Uterine smooth muscle cell (primary cell): ENCODE measurements around the gene F11. TPM values are rescaled to one million over a fixed set of nuclear protein-coding genes. Genes with fewer than 3 reads are reported as not detected.

Source experiments
- total RNA-seq: library from RNA; depleted of rRNA; stranded (reverse); fragments of >200 nt; gene quantifications from 2 replicates; pipeline ENCODE4 v1.2.3, GENCODE V29; 2014

F11 gene
- not detected in 2 replicates for total RNA-seq

GRCh38 chr4:186265683-186266652, at the start of gene F11:
F11 (plus strand) TSS chr4:186266189; CDS start chr4:186267137, 948 bp downstream.

GRCh38 chr4:186227221-186227620, 38.8 kb upstream of the F11 start, which contains the start of gene KLKB1:
KLKB1 (plus strand) TSS chr4:186227507; CDS start chr4:186228196, 689 bp downstream.

Other genes starting within 250 kb of the F11 start
- 1.5 and 1.8 TPM in 2 replicates for gene TLR3, start 197.0 kb upstream of the F11 start, total RNA-seq
- 4.5 and 5.2 TPM in 2 replicates for gene FAM149A, start 161.5 kb upstream of the F11 start, total RNA-seq
- gene CYP4V2, start 74.6 kb upstream of the F11 start, total RNA-seq = 10.9 and 17.4 TPM in 2 replicates
- not detected in 2 replicates for gene KLKB1, start 38.7 kb upstream of the F11 start, total RNA-seq